Left ventricle myocardium inferior (tissue), 1 donor: Measurements from ENCODE around the gene GPR18. TPM values are rescaled to one million over a fixed set of nuclear protein-coding genes. Genes with fewer than 3 reads are reported as not detected.

Experiments
- DNase-seq: peaks from one replicate; pipeline ENCODE4 v3.0.0-alpha.2; 2020
- H3K27ac ChIP-seq: fragments of 200-600 bp; replicated peaks from 2 replicates; pipeline ENCODE4 v1.8.0; 2021
- H3K27me3 ChIP-seq: fragments of 200-600 bp; 2 replicates; pipeline ENCODE4 v1.8.0; 2021; ENCODE audit warnings: low read depth
- H3K36me3 ChIP-seq: fragments of 200-600 bp; 2 replicates; pipeline ENCODE4 v1.8.0; 2021
- H3K4me1 ChIP-seq: fragments of 200-600 bp; 2 replicates; pipeline ENCODE4 v1.8.0; 2021
- H3K4me3 ChIP-seq: fragments of 200-600 bp; 2 replicates; pipeline ENCODE4 v1.8.0; 2021; ENCODE audit warnings: mild to moderate bottlenecking, moderate library complexity
- H3K9me3 ChIP-seq: fragments of 200-600 bp; replicated peaks from 2 replicates; pipeline ENCODE4 v1.8.0; 2021
- CTCF ChIP-seq: fragments of 200-600 bp; IDR thresholded peaks from 2 replicates; pipeline ENCODE4 v1.8.0; 2021; ENCODE audit warnings: antibody characterized with exemption, mild to moderate bottlenecking, borderline replicate concordance
- intact Hi-C: fragments of 100-400 bp; cut with micrococcal nuclease; formaldehyde crosslinking; loops from one replicate; pipeline ENCODE4 v1.11.0; 2022
- total RNA-seq: library from RNA; stranded (reverse); fragmentation: NEBNext Ultra II Directional; extraction: Animal tissue kit (Norgen Biotek cat#: 25700); gene quantifications from one replicate; pipeline ENCODE4 v1.2.1, GENCODE V29; 2021
- donor health status: DM: no; HTN: yes; CAD: no; lungs with severe emphysema.

Gene GPR18
- total RNA-seq, 1 donor from 2014 or later = not detected

GRCh38 chr13:99261059-99261458 lies 2.9 kb upstream of the GPR18 start:
- Histone ChIP-seq H3K36me3 (no peaks in the 10 kb centered on the region), H3K27me3 (no peaks in the 10 kb centered on the region), H3K9me3 (no peaks in the 10 kb centered on the region), H3K27ac (no peak overlapping the region), H3K4me1 (peaks cover 40% of the 10 kb centered on the region), H3K4me3 (no peak overlapping the region)
- TF ChIP-seq CTCF = no peak
- intact Hi-C loops = no loop called here
- no peak for DNase-seq

- TF ChIP-seq CTCF = no peak
- intact Hi-C loops = no loop called here
Measured at GRCh38 chr13:99260216-99260615, 2.0 kb upstream of the GPR18 start.

DNA sequence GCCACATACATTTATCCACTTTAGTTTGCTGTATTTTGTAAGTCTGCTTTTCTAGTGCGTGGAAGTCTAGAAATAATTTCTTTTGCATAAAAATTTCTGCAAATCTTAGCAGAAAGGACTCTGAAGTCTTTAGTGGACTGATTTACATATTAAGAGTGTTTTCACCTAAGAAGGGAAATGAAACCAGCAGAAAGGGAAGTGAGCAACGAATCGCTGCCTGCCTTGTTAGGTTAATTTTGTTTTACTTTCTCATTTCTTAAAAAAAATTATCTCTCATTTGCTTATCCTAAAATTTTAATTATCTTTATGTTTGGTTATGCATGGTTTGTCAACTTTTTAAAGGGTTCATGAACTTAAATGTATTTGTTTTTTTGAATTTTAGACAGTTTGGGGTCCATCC lies 767 bp upstream of the GPR18 start:
- H3K36me3 ChIP-seq = peaks cover 14% of the 10 kb centered on the region
- no peak for TF ChIP-seq CTCF
- H3K4me1 ChIP-seq = peaks cover 34% of the 10 kb centered on the region
- intact Hi-C loops = no loop called here
- H3K27me3 ChIP-seq = no peaks in the 10 kb centered on the region
- DNase-seq = no peak
- no peak overlapping the region for H3K27ac ChIP-seq
- H3K9me3 ChIP-seq = no peaks in the 10 kb centered on the region
- H3K4me3 ChIP-seq = no peak overlapping the region

More at GRCh38 chr13:99260216-99260615, 2.0 kb upstream of the GPR18 start:
- H3K27me3 ChIP-seq = no peaks in the 10 kb centered on the region
- peaks cover 42% of the 10 kb centered on the region for H3K4me1 ChIP-seq
- no peaks in the 10 kb centered on the region for H3K9me3 ChIP-seq
- no peak overlapping the region for H3K4me3 ChIP-seq
- DNase-seq = no peak
- no peak overlapping the region for H3K27ac ChIP-seq
- H3K36me3 ChIP-seq = peaks cover 5% of the 10 kb centered on the region

DNA sequence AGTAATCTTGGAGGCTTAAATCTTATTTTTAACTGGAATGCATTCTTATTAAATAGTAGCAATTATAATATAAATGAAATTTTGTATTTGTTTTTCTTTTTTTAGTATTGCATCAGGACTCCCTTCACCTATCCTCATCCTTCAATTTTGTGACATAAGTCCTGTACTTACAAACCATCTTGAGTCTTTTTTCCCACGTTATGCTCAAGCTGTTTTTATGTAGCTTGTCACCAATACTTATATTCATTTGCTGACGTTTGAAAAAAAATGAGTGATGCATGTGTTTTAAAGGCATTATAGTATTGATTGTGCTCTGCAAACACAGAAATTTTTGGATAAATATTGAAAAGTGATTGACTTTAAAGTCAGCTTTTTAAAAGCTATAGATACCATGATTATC lies 888 bp downstream of the GPR18 start:
- intact Hi-C loops = no loop called here
- Histone ChIP-seq H3K27me3 (no peaks in the 10 kb centered on the region), H3K4me1 (peaks cover 21% of the 10 kb centered on the region), H3K4me3 (no peak overlapping the region), H3K27ac (no peak overlapping the region), H3K36me3 (peaks cover 14% of the 10 kb centered on the region), H3K9me3 (no peaks in the 10 kb centered on the region)
- TF ChIP-seq CTCF = no peak
- no peak for DNase-seq

DNA sequence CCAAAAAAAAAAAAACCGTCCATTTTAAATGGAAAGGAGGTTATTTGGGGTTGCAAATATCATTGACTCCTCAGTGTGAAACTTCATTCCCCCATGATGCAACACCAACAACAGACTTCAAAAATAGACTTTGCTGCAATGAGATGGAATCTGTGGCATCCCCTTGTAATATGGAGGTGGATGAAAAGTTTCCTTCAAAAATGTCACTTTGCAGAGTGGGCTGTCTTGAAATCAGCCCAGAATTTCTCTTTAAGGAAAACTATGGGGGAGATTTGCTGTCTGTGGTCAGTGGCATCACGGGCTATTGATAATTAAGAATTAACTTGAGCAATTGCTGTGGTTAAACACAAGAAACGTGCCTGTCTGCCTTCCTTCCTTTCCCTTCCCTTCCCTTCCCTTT lies 1.5 kb downstream of the GPR18 start:
- H3K36me3 ChIP-seq = peaks cover 14% of the 10 kb centered on the region
- H3K4me3 ChIP-seq = no peak overlapping the region
- H3K27ac ChIP-seq = no peak overlapping the region
- no peak for TF ChIP-seq CTCF
- DNase-seq = no peak
- no peaks in the 10 kb centered on the region for H3K9me3 ChIP-seq
- intact Hi-C loops = no loop called here
- H3K4me1 ChIP-seq = peaks cover 21% of the 10 kb centered on the region
- H3K27me3 ChIP-seq = no peaks in the 10 kb centered on the region

DNA sequence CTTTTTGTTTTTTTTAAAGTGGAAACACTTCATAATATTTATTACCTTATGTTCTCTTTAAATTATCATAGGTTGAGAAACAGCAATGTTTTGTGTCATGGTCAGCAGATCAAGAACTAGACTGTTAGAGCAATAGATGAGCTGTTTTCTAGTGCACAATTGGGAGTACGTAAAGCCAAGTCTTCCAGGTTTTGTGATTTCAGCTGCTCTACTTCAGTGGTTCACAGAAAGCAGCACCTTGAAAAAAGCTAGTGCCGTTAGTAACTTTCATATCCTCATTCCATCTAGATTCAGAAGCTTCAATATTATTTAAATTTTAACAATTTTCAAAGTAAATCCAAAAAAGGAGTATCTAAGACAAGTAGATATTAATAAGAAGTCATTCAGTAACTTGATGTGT lies 1.9 kb downstream of the GPR18 start:
- Histone ChIP-seq H3K4me3 (no peak overlapping the region), H3K27ac (no peak overlapping the region)
- intact Hi-C loops = no loop called here

More for the DNA sequence above, 1.9 kb downstream of the GPR18 start:
- no peak for TF ChIP-seq CTCF
- Histone ChIP-seq H3K36me3 (peaks cover 14% of the 10 kb centered on the region), H3K4me1 (peaks cover 21% of the 10 kb centered on the region), H3K9me3 (no peaks in the 10 kb centered on the region), H3K27me3 (no peaks in the 10 kb centered on the region)
- DNase-seq = no peak
